Ascending aorta (tissue), 2 donors: ENCODE data around the gene ABCC12. TPM values are rescaled to one million over a fixed set of nuclear protein-coding genes. Genes with fewer than 3 reads are reported as not detected.

ENCODE experiments used
- DNase-seq, 2 donors: peaks; one replicate each; pipeline ENCODE4 v3.0.0-alpha.2; 2019; ENCODE audit warnings: low spot score in 2 of 2
- H3K27ac ChIP-seq, 2 donors: fragments of 200-600 bp; sonication (generic); one replicate each; pipeline ENCODE4 v1.5.1; 2016 to 2017; ENCODE audit warnings: mild to moderate bottlenecking in 1 of 2
- H3K27me3 ChIP-seq: fragments of 200-600 bp; sonication (generic); one replicate; pipeline ENCODE4 v1.5.1; 2017
- H3K36me3 ChIP-seq, 2 donors: fragments of 200-600 bp; sonication (generic); one replicate each; pipeline ENCODE4 v1.5.1; 2016
- H3K4me1 ChIP-seq, 2 donors: fragments of 200-600 bp; sonication (generic); one replicate each; pipeline ENCODE4 v1.5.1; 2016 to 2017; ENCODE audit warnings: mild to moderate bottlenecking in 1 of 2
- H3K4me3 ChIP-seq, 2 donors: fragments of 200-600 bp; sonication (generic); one replicate each; pipeline ENCODE4 v1.5.1; 2016 to 2017; ENCODE audit warnings: mild to moderate bottlenecking in 1 of 2
- H3K9me3 ChIP-seq, 2 donors: fragments of 200-600 bp; sonication (generic); one replicate each; pipeline ENCODE4 v1.5.1; 2016
- intact Hi-C: fragments of 100-400 bp; cut with DNase I; formaldehyde crosslinking; loops from one replicate; pipeline ENCODE4 v1.15.1; 2023
- total RNA-seq: library from RNA; depleted of rRNA; stranded (reverse); fragments of >200 nt; gene quantifications from one replicate; pipeline ENCODE4 v1.1.0, GENCODE V29; 2016
- TF ChIP-seq, protein P1 (sequence below), 3 experiments: fragments of 200-600 bp in 2 of 3; fragments of 450-650 bp in 1 of 3; sonication (generic) in 2 of 3; IDR thresholded peaks; one replicate each; pipeline ENCODE4 v1.5.1; 2016 to 2019; ENCODE audit warnings: antibody characterized with exemption in 3 of 3, mild to moderate bottlenecking in 1 of 3, moderate library complexity in 1 of 3

ABCC12 gene
- total RNA-seq, 1 donor from 2014 or later: not detected

DNA sequence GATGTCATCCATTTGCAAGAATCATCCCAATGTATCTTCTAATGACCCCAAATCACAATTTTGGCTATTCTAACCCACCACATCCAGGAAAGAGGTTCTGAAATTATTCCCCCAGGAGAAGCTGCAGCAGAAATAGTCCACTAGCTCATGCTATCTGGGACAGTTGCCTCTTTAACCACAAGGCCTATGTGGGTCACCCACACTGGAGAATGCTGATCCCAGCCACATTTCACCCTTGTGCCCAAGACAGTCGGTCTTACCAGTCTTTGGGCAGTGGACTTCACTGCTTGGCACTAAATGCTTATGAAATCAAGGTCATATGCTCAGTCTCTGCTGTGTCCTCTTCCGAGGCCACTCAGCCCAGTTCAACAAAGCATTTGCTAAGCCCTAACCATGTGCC, 27.0 kb downstream of the ABCC12 start:
- no peaks in the 10 kb centered on the region for H3K4me1 ChIP-seq
- TF ChIP-seq, protein P1, sequence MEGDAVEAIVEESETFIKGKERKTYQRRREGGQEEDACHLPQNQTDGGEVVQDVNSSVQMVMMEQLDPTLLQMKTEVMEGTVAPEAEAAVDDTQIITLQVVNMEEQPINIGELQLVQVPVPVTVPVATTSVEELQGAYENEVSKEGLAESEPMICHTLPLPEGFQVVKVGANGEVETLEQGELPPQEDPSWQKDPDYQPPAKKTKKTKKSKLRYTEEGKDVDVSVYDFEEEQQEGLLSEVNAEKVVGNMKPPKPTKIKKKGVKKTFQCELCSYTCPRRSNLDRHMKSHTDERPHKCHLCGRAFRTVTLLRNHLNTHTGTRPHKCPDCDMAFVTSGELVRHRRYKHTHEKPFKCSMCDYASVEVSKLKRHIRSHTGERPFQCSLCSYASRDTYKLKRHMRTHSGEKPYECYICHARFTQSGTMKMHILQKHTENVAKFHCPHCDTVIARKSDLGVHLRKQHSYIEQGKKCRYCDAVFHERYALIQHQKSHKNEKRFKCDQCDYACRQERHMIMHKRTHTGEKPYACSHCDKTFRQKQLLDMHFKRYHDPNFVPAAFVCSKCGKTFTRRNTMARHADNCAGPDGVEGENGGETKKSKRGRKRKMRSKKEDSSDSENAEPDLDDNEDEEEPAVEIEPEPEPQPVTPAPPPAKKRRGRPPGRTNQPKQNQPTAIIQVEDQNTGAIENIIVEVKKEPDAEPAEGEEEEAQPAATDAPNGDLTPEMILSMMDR (IDR thresholded peaks at IDR 0.05): no peak

DNA sequence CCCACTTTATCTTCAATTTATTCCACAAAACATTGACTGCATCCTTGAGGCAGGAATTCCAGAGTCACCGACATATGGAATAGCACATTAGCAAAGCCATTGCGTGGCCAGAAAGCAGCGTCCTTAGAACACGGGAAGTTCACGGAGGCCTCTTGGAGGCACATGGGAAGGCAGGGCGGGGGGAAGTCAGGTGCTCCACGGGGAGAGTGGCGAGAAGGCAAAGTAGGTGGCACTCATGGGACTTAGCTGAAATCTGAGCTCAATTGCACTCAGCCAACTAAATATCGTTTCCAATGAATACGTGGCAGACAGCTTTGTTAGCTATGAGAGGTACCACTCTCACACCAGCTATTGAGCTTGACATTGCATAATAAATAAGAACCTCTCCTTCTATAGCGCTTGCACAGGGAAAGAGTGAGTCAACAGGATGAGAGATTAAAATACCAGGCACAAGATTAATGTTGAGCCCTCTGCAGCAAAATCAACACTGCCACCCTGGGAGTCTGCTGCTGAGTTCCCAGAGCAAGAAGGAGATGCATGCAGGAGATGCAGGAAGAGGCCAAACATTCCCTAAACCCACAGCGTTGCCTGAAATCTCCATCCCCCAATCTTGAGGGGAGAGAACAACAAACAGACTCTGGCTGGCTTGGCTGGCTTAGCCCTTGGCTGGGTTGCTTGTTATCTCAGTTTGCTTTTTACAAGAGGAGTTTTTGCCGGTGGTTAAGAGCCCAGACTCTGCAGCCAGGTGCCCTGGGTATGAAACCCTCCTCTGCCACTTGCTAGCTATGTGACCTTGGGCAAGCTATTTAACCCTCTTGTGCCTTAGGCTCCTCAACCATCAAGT, 28.8 kb downstream of the ABCC12 start:
- H3K4me1 ChIP-seq: no peaks in the 10 kb centered on the region
- H3K27ac ChIP-seq: no peak overlapping the region
- intact Hi-C loops: no loop called here
- H3K27me3 ChIP-seq: no peaks in the 10 kb centered on the region
- H3K36me3 ChIP-seq: no peaks in the 10 kb centered on the region
- DNase-seq: no peak
- no peak overlapping the region for H3K4me3 ChIP-seq
- H3K9me3 ChIP-seq: no peaks in the 10 kb centered on the region
- TF ChIP-seq, protein P1 (IDR thresholded peaks at IDR 0.05): no peak

More for the DNA sequence above, 27.0 kb downstream of the ABCC12 start:
- Histone ChIP-seq H3K36me3 (no peaks in the 10 kb centered on the region), H3K27ac (no peak overlapping the region), H3K4me3 (no peak overlapping the region), H3K9me3 (no peaks in the 10 kb centered on the region), H3K27me3 (no peaks in the 10 kb centered on the region)
- intact Hi-C loops: no loop called here
- no peak for DNase-seq

DNA sequence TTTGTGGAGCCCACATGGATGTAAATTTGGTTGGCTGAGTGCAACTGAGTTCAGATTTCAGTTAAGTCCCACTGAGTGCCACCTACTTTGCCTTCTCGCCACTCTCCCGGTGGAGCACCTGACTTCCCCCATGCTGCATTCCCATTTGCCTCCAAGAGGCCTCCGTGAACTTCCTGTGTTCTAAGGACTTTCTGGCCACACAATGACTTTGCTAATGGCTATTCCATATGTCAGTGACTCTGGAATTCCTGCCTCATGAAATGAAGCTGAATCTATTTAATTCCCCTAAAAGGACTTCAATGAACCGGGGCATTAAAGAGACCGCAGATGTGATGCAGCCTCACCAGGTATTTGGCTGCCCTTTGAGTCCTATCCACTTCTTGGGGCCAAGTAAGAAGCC, 29.9 kb downstream of the ABCC12 start:
- Histone ChIP-seq H3K36me3 (no peaks in the 10 kb centered on the region), H3K4me1 (no peaks in the 10 kb centered on the region), H3K27ac (no peak overlapping the region), H3K4me3 (no peak overlapping the region), H3K9me3 (no peaks in the 10 kb centered on the region), H3K27me3 (no peaks in the 10 kb centered on the region)
- intact Hi-C loops: no loop called here
- no peak for DNase-seq
- TF ChIP-seq, protein P1 (IDR thresholded peaks at IDR 0.05): no peak

DNA sequence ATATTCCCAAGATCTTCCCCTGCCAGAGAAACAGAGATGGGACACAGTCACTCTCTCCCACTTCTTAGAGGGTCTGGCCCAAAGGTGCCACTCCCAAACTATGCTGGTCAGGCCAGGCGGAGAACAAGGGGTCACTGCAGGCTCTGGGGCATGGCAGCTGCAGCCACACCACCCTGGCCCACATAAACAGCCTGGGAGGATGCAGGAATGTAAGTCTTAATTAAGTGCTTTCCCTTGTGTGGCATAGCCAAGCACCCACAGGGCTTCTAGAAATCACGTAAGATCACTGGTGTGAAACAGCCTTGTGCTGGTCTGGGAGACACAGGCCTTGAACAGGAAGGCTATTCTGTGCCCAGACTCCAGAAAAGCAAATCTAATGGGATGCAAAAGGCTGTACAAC, 31.5 kb downstream of the ABCC12 start:
- Histone ChIP-seq H3K9me3 (no peaks in the 10 kb centered on the region), H3K4me3 (no peak overlapping the region), H3K27ac (no peak overlapping the region), H3K36me3 (no peaks in the 10 kb centered on the region), H3K27me3 (no peaks in the 10 kb centered on the region), H3K4me1 (no peaks in the 10 kb centered on the region)
- DNase-seq: no peak
- TF ChIP-seq, protein P1 (IDR thresholded peaks at IDR 0.05): no peak
- intact Hi-C loops: no loop called here

DNA sequence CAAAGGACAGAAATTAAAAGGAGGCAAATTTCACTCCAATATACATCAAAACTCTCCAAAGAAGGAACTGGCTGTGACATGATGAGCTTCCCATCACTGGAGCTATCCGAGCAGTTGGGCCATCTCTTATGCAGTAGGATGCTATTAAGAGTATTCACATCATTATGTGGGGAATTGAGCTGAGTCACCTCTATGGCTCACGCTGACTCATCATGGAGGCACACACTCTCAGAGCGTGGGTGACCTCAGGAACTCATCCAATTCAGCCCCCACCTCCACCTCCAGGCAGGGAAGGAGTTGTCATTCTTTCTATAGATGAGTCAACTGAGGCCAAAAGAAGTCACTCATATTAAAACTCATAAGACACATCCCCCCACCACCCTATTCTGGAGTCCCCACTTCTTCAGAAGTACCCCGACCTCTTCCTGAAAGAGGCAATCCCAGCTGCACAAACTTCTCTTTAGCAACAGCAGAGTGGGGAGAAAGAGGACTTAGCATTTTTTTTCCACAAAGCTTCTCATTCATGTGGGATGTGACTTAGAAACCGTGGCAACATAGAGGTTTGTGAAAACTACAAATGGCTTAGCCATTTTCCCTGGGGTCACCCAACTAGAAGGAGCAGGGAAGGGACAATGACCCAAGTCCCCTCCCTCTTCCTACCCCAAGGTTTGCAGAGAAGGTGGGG, 32.5 kb downstream of the ABCC12 start:
- H3K4me3 ChIP-seq: no peak overlapping the region
- DNase-seq: peak in 1 of 2 donors; percentile 12
- peak overlapping the region in 1 of 2 donors; percentile 32 for H3K27ac ChIP-seq
- no peaks in the 10 kb centered on the region for H3K27me3 ChIP-seq
- no peaks in the 10 kb centered on the region for H3K4me1 ChIP-seq
- TF ChIP-seq, protein P1 (IDR thresholded peaks at IDR 0.05): no peak
- H3K36me3 ChIP-seq: no peaks in the 10 kb centered on the region
- no peaks in the 10 kb centered on the region for H3K9me3 ChIP-seq
- intact Hi-C loops: no loop called here
